Measurements from ENCODE around the gene COPZ2.

- TF ChIP-seq CTCF (IDR thresholded peaks at IDR 0.05) (no peak), POLR2A (IDR thresholded peaks at IDR 0.05) (no peak)
Observed at GRCh38 chr17:48028736-48029135, 8.9 kb downstream of the COPZ2 start.
